Measurements from ENCODE around the gene RHBDF2.

DNA sequence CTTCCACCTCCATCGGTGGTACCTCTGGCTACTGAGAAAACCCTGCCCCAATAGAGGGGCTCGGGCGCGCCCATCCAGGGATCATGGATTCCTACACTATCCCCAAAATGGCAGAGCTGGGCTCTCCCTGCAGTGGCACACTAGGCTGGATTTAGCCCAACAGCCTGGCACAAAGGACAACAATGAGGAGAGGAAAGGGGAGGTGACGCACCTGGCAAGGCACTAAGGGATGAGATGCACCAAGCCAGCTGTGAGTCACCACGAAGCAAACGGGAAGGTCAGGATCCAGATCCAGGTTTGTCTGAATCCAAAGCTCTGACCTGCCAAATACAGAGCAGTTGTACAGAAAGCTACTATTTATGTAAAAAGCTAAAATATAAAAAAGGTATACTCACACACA, 66.4 kb downstream of the RHBDF2 start:
- TF ChIP-seq, protein P1, sequence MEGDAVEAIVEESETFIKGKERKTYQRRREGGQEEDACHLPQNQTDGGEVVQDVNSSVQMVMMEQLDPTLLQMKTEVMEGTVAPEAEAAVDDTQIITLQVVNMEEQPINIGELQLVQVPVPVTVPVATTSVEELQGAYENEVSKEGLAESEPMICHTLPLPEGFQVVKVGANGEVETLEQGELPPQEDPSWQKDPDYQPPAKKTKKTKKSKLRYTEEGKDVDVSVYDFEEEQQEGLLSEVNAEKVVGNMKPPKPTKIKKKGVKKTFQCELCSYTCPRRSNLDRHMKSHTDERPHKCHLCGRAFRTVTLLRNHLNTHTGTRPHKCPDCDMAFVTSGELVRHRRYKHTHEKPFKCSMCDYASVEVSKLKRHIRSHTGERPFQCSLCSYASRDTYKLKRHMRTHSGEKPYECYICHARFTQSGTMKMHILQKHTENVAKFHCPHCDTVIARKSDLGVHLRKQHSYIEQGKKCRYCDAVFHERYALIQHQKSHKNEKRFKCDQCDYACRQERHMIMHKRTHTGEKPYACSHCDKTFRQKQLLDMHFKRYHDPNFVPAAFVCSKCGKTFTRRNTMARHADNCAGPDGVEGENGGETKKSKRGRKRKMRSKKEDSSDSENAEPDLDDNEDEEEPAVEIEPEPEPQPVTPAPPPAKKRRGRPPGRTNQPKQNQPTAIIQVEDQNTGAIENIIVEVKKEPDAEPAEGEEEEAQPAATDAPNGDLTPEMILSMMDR (IDR thresholded peaks at IDR 0.05 in 4 of 5, conservative IDR thresholded peaks at IDR 0.05 in 1 of 5): no peak
- no peak for TF ChIP-seq POLR2A (IDR thresholded peaks at IDR 0.05)
